Activated naive CD4-positive, alpha-beta T cell treated with anti-CD3 and anti-CD28 coated beads, Interleukin-2, amount 50 U/mL, for 16 hours (primary cell): ENCODE measurements around the gene OCA2.

Source experiments
- DNase-seq: peaks from one replicate; pipeline ENCODE4 v3.0.0-alpha.2; 2020

OCA2 gene

DNA sequence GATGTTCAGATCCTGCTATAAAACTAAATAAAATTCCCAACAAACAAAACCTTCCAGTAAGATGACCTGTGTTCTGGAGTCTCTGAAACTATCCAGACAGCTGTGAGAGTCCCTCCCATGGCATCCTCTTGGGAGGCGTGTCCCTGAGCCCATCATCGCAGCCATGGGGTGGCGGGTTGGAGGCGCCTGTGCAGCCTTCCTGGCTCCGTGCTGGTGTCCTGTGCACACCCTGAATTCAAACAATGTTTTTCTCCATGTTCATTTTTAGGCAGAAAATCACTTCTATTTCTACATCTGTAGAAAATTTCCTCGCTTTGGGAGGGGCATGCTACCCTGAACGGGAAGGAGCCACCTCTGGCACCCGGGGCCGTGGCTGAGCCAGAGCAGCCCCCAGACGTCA is 19.4 kb upstream of the OCA2 start:
- DNase-seq: no peak

DNA sequence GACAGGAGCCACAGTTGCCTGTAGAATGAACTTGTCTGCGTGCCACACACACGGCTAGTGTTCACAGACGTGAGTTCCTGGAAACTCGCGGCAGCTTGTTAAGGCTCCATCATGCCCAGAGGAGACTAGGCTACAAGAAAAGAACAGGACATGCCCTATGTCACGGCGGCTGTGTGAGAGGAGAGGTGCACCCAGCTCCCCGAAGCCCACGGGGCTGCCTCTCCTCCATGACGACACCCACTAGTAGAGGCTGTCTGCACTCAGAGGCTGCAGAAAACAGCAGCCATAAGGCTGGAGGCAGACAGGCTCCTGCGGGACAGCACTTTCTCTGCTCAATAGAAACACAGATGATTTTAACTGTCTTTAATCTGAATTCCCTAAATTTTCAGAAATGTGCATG is 19.0 kb upstream of the OCA2 start:
- DNase-seq: no peak

GRCh38 chr15:28117432-28117990 is 18.4 kb upstream of the OCA2 start:
- DNase-seq: no peak

GRCh38 chr15:28116521-28117431 is 17.7 kb upstream of the OCA2 start:
- no peak for DNase-seq

DNA sequence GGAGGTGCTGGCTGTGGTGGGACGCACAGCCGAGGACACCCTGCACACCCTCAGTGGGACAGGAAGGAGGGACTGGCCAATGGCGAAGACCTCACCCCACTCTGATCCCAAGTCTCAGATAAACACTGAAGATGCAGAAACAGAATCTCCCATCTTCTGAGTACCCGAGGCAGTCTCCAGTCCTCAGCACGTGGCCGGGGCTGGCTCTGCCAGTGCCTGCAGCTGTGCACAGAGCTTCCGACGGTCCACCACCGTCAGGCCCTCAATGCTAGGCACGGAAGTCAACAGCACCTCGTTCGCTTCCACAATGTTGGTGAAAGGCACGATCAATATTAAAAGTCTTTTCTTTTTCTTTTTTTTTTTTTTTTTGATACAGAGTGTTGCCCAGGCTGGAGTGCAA is 16.8 kb upstream of the OCA2 start:
- DNase-seq: no peak

DNA sequence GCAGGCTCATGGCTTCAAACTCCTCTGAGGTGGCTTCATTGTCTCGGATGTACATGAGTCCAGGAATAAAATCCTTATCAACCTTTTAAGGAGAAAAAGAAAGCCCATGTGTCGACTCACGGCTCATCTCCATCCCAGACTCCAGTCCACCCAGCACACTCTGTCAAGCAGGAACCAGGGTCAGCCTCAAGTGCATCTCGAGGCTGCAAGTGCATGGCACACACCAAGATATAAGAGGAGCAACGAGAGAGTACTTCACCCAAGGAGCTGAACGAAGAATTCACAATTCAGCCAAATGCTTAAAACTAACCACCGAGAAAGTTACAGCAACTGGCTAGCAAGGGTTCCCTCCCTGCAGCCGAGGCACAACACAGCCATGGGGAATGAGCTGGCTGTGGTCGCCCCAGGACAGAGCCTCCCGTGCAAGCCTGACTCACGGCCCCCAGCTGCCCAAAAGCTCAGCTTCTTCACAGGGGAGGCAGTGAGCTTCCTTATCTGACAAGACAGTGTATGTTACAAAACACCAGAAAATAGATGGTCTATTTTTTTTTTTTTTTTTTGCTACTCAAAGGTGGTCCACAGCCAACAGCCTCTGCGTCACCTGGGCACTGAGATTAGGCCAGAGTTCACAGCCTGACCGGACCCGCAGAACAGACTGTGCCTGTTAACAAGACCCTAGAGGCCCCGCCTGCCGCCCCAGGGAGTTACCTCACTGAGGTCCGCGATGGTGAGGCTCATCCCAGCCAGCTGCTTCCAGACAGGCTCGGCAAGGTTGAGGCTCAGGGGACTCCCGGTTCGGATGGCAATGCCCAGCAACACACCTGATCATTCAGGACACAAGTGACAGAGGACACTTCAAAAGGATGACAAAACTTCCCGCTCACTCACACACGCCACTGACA is 15.9 kb upstream of the OCA2 start:
- DNase-seq: no peak

- DNase-seq: no peak
These were observed 15.0 kb upstream of the OCA2 start for GRCh38 chr15:28114114-28114455.

GRCh38 chr15:28113394-28114113 is 14.4 kb upstream of the OCA2 start:
- no peak for DNase-seq

DNA sequence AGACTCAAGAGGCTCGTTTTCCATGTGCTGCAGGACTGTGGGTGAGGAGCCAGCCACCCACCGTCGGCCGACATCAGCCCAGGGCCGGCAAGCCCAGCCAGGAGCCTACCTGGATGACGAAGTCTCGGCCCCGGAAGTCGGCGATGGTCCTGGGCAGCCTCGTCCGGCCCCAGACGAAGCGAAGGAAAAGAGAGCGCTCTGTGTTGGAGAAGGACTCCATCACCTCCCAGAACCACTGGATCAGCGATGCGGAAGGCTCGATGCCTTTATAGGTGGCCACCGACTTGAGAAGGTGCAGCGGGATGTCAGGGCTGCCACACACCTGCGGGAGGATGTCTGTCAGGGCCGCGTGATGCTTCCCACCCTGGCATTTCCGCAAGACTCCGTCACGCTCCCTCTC is 13.8 kb upstream of the OCA2 start:
- no peak for DNase-seq

- no peak for DNase-seq
These were observed 13.1 kb upstream of the OCA2 start for GRCh38 chr15:28112101-28112760.

DNA sequence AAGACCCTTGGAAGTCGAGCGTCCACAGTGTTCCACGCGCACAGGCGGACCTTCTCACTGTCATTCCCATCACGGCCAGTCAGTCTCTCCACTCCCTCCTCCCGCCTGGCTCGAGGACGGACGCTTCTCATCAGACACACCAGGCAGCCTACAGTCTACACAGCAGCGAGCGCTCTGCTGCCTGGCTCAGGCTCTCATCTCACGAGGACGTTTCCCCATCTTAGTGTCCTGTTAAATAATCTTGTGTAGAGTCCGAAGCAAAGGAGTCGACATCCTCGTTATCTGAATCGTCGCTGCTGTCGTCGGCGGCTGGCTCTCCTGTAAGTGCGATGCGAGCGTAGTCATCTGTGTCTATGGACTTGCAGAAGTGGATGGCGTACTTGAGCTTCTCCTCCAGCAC is 12.4 kb upstream of the OCA2 start:
- DNase-seq: no peak

DNA sequence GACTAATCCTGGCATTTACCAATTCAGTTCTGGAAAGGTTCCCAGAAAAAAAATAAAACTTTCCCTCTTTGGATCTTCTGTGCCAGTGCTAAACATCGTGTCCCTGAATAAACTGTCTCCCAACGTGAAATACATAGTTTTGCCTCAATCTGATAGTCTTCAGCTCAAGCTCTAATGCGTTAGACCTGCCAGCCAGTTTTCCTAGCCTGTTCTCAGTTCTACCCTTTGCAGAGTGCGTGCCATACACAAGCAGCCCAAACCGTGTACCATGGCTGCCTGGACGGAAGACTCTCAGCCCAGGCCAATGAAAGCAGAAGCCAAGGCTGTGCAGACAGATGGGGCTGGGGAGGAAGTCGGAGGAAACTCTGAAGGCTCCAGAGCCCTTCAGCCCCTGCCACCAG is 11.4 kb upstream of the OCA2 start:
- DNase-seq: no peak

GRCh38 chr15:28109626-28110455 is 10.7 kb upstream of the OCA2 start:
- no peak for DNase-seq

DNA sequence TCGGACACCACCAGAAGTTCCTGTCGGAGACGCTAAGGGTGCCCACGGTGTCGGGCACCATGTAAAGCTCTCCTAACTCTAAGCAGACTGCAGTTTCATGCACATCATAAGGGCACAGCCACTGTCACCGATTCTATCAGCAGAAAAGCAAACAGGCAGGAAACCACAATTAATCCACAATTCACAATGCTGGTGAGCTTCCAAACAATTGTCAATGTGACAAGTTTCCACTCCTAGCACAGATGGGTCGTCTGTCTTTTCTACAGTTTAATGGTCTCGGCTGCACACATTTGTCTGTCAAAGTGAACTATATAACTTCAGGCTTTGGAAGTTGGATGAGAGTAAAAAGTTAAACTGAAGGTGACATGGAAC is 8.8 kb upstream of the OCA2 start:
- DNase-seq: no peak

- DNase-seq: no peak
These were observed 8.2 kb upstream of the OCA2 start for GRCh38 chr15:28107111-28107903.

GRCh38 chr15:28106294-28107110 is 7.4 kb upstream of the OCA2 start:
- DNase-seq: peak; percentile 25

- DNase-seq: no peak
These were observed 6.7 kb upstream of the OCA2 start for GRCh38 chr15:28105793-28106192.

DNA sequence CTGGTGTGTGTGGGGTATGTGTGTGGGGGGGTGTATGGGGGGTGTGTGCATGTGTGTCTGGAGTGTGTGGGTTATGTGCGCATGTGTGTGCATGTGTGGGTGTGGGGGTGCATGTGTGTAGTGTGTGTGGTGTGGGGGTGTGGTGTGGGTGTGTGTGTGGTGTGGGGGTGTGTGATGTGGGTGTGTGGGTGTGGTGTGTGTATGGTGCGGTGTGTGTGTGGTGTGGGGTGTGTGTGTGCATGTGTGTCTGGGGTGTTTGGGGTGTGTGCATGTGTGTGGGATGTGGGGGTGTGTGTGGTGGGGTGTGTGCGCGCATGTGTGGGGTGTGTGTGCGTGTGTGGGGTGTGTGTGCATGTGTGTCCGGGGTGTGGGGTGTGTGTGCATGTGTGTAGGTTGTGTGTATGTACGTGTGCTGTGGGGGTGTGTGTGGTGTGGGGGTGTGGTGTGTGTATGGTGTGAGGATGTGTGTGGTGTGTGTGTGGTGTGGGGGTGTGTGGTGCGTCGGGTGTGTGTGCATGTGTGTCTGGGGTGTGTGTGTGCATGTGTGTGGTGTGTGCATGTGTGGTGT is 6.2 kb upstream of the OCA2 start:
- DNase-seq: no peak

DNA sequence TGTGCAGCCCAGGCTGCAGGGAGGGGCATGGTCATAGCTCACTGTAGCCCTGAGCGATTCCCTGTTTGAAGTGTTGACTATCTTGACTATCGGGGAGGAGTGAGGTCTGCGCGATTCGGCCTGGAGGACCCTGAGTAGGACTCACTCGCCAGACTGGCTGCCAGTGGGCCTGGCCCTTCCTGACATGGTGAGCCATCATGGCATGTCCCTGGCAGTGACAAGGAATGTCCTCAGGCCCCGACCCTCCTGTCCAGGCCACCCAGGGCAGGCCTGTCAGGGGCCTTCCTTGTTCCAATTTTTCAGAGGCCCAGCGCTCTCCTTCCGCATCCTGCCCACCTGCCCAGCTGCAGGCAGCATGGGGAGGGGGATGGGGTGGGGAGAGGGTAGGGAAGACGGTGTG is 5.2 kb upstream of the OCA2 start:
- no peak for DNase-seq

DNA sequence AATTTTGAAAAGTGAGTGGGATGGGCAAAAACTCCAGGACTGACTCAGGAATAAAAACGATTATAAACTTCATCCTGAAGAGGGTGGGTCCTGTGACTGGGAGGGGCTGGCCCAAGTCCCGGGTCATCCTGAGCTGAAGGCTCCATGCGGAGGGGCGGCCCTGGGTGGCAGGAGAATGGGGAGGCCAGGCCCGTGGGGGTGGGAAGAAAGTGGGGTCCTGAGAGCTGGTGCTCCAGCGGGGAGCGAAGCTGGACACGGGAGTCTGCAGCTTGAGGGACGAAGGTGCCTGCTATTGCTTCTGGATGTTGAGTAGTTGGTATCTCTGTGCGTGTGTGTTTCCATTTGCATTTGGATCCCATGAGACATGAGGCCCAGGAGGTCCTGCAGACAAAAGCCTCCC is 4.7 kb upstream of the OCA2 start:
- DNase-seq: no peak
